ENCODE measurements around the gene TLCD4. TPM values are rescaled to one million over a fixed set of nuclear protein-coding genes. Genes with fewer than 3 reads are reported as not detected.
"Not testable (repeated sequence)": the region's sequence is repeated elsewhere in the genome, so short reads cannot be mapped to it uniquely, and the experiment has no call there.

Gene TLCD4
- polyA plus RNA-seq, 3 donors, result 5.1 to 6.8 (median 5.5) TPM

DNA sequence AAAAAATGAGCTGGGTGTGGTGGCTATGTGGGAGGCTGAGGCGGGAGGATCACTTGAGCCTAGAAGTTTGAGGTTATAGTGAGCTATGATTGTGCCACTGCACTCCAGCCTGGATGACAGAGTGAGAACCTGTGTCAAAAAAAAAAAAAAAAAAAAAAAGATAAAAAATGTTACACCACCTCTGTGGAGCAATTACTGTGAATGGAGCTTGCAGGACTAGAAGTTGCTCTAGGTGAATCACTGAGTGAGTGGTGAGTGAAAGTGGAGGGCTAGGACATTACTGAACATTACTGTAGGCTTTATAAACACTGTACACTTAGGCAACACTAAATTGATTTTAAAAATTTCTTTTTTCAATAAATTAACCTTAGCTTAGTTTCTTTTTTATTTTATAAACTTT lies 21.9 kb downstream of the TLCD4 start:
- no peak for DNase-seq

- no peak for DNase-seq
These were observed 23.6 kb downstream of the TLCD4 start for GRCh38 chr1:95140791-95141190.

GRCh38 chr1:95145493-95145892 lies 28.3 kb downstream of the TLCD4 start:
- no peak for DNase-seq

- DNase-seq, result no peak
These were observed 29.5 kb downstream of the TLCD4 start for GRCh38 chr1:95146637-95147036.

DNA sequence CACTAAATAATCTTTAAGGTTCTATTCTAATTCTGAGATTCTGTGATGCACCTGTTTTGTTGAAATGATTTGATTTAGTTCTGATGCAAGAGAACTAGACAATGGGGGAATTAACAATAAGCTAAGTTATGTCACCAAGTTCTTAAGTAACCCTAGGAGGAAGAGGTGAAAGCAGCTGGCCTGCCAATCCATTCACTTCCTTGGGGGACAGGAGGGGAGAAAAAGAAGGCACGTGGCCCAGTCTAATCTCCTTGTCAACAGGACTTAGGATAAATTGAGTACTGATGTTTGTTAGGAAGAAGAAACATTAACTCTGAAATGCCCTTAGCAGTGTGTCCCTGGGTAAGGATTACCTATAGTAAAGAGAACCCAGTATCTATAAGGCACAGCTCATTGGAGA lies 36.9 kb downstream of the TLCD4 start:
- DNase-seq, result no peak

- DNase-seq, result not testable (repeated sequence)
These were observed 48.4 kb downstream of the TLCD4 start for GRCh38 chr1:95165569-95165968.

Other genes with a start within 250 kb of the TLCD4 start
- 100 to 1,000 TPM; 287 to 345 (median 328) TPM for gene CNN3, start 190.2 kb upstream of the TLCD4 start, polyA plus RNA-seq (ENCODE audit: insufficient read length in 3 of 3)
- 10 to 100 TPM; 12.8 to 16.3 (median 13.7) TPM for gene ALG14, start 44.4 kb upstream of the TLCD4 start, polyA plus RNA-seq (ENCODE audit: insufficient read length in 3 of 3)
- 10 to 100 TPM; 40.1 to 46.0 (median 45.2) TPM for gene RWDD3, start 116.9 kb downstream of the TLCD4 start, polyA plus RNA-seq (ENCODE audit: insufficient read length in 3 of 3)